ENCODE data around the gene HAT1.

DNA sequence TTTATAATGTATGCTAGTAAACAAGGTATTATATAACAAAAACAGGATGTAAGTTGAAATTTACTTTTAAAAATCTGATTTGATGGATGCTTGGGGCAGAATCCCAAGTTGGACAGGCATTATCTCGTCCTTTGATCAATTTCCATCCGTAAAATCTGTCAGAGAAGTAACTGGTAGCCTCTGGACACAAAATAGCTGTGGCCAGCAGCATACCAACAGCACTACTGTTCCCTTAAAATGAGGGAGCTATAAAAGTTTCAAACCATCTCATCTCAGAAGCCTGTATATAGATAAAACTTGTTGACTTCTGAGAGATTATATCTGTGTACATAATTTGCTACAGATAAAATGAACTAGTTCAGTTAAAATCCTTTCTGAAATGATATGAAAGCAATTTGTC is 62.8 kb downstream of the HAT1 start:
- no peak for TF ChIP-seq POLR2A (IDR thresholded peaks at IDR 0.05; ENCODE audit: low read length)
- no peak for TF ChIP-seq GATA1 (IDR thresholded peaks at IDR 0.05; ENCODE audit: low read depth, low read length)
